HG02571 (cell line): ENCODE results near the gene LIG1.
A peak's percentile ranks its signal among the peaks of the same experiment; 100 is the strongest.

Source experiments
- ATAC-seq: cut with Tn5 transposase; IDR thresholded peaks from one replicate; pipeline ENCODE4 v1.9.1; 2021; ENCODE audit warnings: mild to moderate bottlenecking, moderate library complexity; ENCODE audit not compliant: unreplicated experiment

The LIG1 gene

GRCh38 chr19:48169939-48170803 lies at the start of gene LIG1, which contains the start of gene ZSWIM9:
Gene LIG1 (minus strand): TSS chr19:48170344. CDS start chr19:48165566, 4,778 bp downstream.
Gene ZSWIM9 (plus strand): TSS chr19:48170680. CDS start chr19:48171803, 1,123 bp downstream.
- ATAC-seq, result peak; percentile 73

DNA sequence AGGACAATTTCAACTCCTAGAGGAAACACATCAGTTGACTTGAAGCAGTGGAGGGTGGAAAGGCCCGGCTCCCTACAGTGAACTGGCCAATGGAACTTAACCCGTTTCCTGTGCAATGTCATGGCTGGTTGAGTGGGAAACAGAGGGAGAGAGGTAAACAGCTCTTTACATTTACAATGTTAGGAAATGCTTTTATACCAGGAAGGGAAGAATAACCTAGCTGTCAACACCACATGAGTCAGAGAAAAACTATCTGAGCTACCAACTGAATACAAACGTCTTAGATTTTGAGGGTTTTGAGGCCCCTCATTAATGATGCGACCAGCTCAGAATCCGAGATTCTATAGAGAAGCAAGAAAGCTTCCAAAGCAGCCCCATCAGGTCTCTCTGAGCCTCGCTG lies 48.9 kb upstream of the LIG1 start:
- ATAC-seq, result no peak

DNA sequence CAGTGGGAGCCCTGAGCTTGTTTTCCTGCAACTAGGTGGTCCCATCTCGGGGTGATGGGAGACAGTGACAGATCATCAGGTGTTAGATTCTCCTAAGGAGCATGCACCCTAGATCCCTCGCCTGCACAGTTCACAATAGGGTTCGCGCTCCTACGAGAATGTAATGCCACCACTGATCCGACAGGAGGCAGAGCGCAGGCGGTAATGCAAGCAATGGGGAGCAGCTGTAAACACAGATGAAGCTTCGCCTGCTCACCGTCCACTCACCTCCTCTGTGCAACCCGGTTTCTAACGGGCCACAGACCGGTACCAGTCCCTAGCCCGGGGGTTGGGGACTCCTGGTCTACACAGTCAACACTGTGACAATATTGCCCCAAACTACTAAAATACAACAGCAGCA lies 46.8 kb upstream of the LIG1 start:
- ATAC-seq, result no peak

DNA sequence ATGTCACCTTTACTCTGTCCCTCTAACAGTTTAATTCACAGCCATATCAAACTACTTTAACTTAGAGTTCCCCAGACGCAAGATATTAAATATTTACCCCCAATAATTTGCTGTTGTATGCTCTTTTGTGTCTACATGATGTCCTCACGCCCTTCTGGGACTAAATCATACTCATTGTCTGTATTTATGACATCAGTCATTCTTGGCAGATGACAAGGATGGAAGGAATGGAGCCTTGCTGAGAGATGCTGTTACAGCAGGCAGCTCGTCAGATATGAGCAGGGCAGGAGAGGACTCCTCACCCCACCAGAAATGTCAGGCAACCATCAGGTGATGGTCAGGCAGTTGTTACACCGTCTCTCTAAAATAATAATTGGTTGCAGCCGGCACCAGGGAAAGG lies 43.8 kb upstream of the LIG1 start:
- no peak for ATAC-seq

GRCh38 chr19:48210005-48210404 lies 39.9 kb upstream of the LIG1 start:
- no peak for ATAC-seq

GRCh38 chr19:48206397-48207093 lies 36.4 kb upstream of the LIG1 start:
- no peak for ATAC-seq

GRCh38 chr19:48203794-48204628 lies 33.9 kb upstream of the LIG1 start:
- peak; percentile 88 for ATAC-seq

- ATAC-seq, result no peak
Measured at GRCh38 chr19:48203222-48203793, 33.2 kb upstream of the LIG1 start.

DNA sequence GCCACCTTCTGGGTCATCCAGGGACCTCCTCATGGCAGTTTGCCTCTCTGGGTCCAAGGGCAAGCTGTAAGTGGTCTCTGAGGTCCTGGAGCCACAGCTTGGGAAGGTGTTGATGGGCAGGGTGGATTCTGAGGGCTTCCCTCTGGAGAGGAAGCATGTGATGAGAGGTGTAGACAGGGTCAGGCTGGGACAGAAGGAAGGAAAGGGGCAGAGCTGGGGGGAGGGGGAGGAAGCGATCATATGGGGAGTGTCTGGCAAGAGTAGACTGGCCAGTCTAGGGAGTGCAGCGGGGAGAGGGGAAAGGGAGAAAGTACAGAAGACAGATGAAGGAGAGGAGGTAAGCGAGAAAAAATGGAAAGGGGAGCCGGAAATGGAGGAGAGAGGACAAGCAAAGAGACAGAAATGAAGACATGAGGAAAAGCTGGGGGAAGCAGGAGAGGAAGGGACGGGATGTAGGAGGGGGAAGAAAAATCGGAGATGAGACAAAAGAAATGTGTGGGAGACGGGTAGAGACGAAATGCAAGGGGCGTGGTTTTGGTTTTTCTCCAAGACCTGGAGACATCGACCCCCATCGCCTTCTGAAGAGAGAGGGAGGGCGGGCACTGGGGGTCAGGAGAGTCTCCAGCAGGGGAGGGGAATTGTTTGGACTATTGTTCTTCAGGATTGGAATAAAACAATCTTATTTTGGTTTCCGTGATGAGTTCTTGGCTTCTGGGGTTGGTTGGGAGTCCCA lies 27.0 kb upstream of the LIG1 start:
- ATAC-seq, result no peak

DNA sequence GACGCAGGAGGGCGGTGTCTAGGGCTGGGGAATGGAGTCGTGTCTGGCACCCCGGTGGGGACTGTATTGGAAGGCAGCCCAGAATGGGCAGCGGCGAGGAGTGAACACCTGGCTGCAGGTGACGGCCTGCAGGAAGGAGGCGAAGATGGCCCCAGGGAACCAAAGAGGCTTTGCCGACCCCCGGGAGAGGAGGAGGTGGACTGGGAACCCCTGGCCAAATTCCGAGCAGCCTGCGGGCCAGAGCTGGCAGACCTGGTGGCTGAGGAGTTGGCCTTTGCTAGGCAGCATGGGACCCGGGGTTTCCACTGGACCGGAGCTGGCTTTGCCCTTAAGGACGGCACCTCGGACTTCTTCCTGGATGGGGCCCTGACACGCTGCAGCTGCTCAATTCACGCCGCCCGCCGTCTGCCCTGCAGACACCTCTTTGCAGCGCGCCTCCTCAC lies 26.2 kb upstream of the LIG1 start:
- ATAC-seq, result no peak

- no peak for ATAC-seq
Measured at GRCh38 chr19:48194844-48195830, 25.0 kb upstream of the LIG1 start.

DNA sequence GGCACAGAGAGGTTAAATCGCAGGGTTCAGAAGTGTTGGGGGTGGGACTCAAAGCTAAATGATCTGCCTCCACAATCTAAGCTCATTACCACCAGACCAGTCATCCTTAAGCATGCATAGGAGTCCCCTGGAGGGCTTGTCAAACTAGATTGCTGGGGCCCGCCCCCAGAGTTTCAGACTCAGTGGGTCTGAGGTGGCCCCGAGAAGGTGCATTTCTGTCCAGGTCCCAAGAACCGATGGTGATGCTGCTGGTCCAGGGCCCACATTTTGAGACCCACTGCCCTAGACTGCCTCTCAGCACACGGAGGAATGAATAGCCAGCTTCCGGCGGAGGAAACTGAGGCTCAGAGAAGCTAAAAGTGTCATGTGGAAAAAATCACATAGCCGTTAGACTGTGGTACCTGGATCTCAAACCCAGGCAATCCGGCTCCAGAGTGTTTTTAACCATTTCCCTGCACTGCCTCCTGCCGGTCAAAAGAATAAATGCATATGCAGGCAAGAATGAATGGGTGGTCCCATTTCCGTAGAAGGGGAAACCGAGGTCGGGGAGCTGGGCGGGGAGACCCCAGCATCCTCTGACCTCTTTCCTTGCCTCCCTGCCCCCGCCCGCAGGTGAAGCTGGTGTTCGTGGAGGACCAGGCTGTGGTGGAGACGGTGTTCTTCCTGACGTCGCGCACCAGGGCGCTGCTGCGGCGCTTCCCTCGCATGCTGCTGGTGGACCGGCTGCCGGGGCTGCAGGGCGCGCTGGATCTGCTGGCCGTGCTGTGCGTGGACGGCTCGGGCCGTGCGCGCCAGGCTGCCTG lies 24.1 kb upstream of the LIG1 start:
- ATAC-seq, result no peak

DNA sequence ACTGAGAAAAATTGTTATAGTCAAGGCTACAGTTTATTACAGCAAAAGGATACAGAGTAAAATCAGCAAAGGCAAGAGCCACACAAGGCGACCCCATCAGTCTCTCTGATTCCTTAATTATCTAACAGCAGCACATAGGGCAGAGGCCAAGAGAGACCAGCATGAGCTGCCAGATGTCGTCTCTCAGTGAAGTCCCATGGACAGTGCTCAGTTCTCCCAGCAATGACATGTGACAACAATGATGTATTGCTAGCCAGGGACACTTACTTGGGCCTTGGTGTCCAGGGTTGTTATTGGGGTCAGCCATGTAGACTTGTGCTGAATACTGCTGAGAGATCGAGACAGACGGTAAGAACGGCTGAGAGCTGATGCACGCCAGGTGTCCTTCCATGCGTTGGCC lies 22.6 kb upstream of the LIG1 start:
- no peak for ATAC-seq

- no peak for ATAC-seq
Measured at GRCh38 chr19:48190885-48191284, 20.7 kb upstream of the LIG1 start.

DNA sequence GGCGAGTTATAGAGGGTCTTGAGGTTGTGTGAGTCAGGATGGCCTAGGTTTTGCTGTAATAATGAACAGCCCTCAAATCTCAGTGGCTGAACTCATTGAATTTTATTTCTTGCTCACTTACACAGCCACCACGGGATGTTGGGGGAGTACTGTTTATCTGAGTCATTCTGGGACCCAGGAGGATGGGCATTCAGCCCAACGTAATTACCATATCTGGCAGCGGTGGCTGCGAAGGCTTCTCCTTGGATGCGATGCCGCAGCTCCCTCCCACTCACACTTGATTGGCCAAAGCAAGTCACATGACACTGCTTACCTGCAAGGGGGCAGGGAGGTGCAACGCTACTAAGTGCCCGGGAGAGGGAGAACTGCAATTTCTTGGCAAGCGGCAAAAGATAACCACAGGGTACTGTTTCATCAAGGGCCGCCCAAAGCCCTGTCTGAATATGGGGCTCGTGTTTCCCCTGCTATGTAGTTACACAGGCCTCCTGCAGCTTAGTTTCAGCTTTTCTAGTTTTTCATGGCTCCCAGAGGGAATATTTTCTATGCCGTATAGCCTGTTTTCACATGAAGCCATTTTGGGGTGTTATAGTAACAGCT lies 20.2 kb upstream of the LIG1 start:
- no peak for ATAC-seq

DNA sequence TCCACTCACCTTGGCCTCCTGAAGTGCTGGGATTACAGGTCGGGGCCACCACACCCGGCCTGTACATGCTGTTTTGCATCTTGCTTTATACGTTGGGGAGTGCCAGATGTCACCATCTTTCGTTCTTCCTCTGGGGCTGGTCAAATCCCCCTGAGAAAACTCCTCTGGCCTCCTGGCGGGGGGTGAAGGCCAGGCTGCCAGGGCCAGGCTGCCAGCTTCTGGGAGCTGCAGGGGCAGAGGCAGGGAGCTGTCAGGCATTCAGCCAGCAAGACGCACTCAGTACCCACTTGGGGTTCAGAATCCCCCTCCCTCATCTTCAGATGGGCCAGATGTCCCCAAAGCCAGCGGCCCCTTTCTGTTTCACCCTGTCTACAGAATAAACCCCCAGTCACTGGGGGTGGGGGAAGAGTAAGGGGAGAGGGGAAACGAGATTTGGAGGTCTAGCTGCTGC lies 16.4 kb upstream of the LIG1 start:
- ATAC-seq, result no peak

- ATAC-seq, result no peak
Measured at GRCh38 chr19:48186015-48186414, 15.9 kb upstream of the LIG1 start.

DNA sequence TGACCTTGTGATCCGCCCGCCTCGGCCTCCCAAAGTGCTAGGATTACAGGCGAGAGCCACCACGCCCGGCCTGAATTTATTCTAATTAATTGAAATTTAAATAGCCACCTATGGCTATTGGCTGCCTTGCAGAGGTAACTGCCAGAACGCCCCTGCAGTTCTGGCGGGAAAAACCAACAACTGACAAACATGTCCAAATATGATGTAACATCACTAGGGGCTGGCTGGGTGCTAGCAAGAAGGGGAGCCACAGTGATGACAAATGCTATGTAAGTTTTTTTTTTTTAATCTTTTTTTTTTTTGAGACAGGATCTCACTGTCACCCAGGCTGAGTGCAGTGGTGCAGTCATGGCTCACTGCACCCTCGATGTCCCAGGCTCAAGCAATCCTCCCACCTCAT lies 13.2 kb upstream of the LIG1 start:
- ATAC-seq, result no peak
